ENCODE data around the gene ZAP70.
A peak's percentile ranks its signal among the peaks of the same experiment; 100 is the strongest.

The ZAP70 gene

DNA sequence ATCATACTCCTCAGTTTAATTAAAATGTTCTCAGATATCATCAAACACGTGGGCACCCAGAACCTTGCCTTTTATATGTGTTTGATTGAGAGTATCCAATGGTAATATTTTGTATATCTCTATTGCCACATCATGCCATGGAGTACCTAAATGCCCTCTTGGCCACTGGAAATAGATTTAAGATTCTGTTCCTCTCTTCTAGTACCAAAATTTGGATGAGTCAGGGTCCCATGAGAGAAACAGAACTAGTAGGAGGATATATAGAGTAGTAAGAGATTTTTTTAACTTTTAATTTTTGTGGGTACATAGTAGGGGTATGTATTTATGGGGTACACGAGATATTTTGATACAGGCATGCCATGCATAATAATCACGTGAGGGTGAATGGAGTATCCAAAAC lies 9.6 kb upstream of the ZAP70 start:
- Histone ChIP-seq H3K79me1 (ENCODE audit: low read length) (no peaks in the 10 kb centered on the region), H3K56ac (ENCODE audit: low read length) (no peak overlapping the region), H2BK15ac (replicated peaks; ENCODE audit: low read depth) (no peak overlapping the region), H3K79me2 (ENCODE audit: control insufficient read depth, insufficient read depth, low read length) (no peaks in the 10 kb centered on the region), H2BK5ac (ENCODE audit: low read length) (no peak overlapping the region), H2BK120ac (ENCODE audit: low read depth, low read length) (no peak overlapping the region), H3K23ac (ENCODE audit: low read length) (no peak overlapping the region), H4K5ac (ENCODE audit: low read length) (no peak overlapping the region), H3K4me1 (ENCODE audit: control insufficient read depth, low read depth, low read length) (no peaks in the 10 kb centered on the region), H3K36me3 (ENCODE audit: control insufficient read depth, insufficient read depth, low read length) (no peaks in the 10 kb centered on the region), H3K27ac (ENCODE audit: low read depth, low read length) (no peak overlapping the region), H3K4me3 (ENCODE audit: low read length) (no peak overlapping the region), H3K4me2 (ENCODE audit: low read length) (no peak overlapping the region), H4K8ac (ENCODE audit: low read depth, low read length) (no peak overlapping the region), H3K9ac (ENCODE audit: low read length) (no peak overlapping the region), H2AK5ac (ENCODE audit: low read length) (no peak overlapping the region), H3K27me3 (ENCODE audit: insufficient read depth, low read length, poor library complexity) (no peaks in the 10 kb centered on the region), H3K18ac (ENCODE audit: low read length) (no peak overlapping the region), H3K4ac (ENCODE audit: low read depth, low read length) (no peak overlapping the region)
- DNase-seq: no peak
- WGBS (ENCODE audit: extremely low coverage, insufficient coverage, low lambda C conversion rate): no CpG with 5 or more reads among the region's 3 CpGs

DNA sequence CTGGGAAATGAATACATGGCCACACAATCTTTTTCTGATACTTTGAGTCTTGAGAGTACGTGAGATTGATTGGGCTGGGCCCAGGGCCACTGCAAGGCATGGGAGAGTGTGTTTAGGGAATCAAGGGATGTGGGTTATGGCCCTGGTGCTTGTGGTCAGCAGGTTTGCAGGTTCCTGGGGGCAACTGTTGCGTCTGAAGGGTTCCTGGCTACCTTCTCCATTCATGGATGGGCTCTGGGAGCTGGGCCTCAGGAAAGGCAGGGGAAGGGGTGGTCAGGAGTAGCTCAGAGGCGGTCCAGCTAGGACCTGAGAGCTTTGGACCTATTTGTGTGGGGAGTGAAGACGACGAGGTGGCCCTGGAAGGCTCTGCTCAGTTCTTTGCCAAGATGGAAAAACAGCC lies 8.4 kb upstream of the ZAP70 start:
- no peak overlapping the region for H2BK120ac ChIP-seq (ENCODE audit: low read depth, low read length)
- H3K9ac ChIP-seq (ENCODE audit: low read length): no peak overlapping the region
- no peak overlapping the region for H4K5ac ChIP-seq (ENCODE audit: low read length)
- no peaks in the 10 kb centered on the region for H3K4me1 ChIP-seq (ENCODE audit: control insufficient read depth, low read depth, low read length)
- WGBS (ENCODE audit: extremely low coverage, insufficient coverage, low lambda C conversion rate): no CpG with 5 or more reads among the region's 5 CpGs
- no peak overlapping the region for H3K18ac ChIP-seq (ENCODE audit: low read length)
- no peaks in the 10 kb centered on the region for H3K79me1 ChIP-seq (ENCODE audit: low read length)
- H3K4me2 ChIP-seq (ENCODE audit: low read length): no peak overlapping the region
- DNase-seq: no peak
- H3K27ac ChIP-seq (ENCODE audit: low read depth, low read length): no peak overlapping the region
- H3K4ac ChIP-seq (ENCODE audit: low read depth, low read length): no peak overlapping the region
- H2BK5ac ChIP-seq (ENCODE audit: low read length): no peak overlapping the region
- H2BK15ac ChIP-seq (replicated peaks; ENCODE audit: low read depth): no peak overlapping the region
- no peak overlapping the region for H2AK5ac ChIP-seq (ENCODE audit: low read length)
- no peak overlapping the region for H3K4me3 ChIP-seq (ENCODE audit: low read length)
- peak overlapping the region; percentile 44 for H3K56ac ChIP-seq (ENCODE audit: low read length)
- H4K8ac ChIP-seq (ENCODE audit: low read depth, low read length): no peak overlapping the region
- no peaks in the 10 kb centered on the region for H3K79me2 ChIP-seq (ENCODE audit: control insufficient read depth, insufficient read depth, low read length)
- no peaks in the 10 kb centered on the region for H3K27me3 ChIP-seq (ENCODE audit: insufficient read depth, low read length, poor library complexity)
- no peak overlapping the region for H3K23ac ChIP-seq (ENCODE audit: low read length)
- H3K36me3 ChIP-seq (ENCODE audit: control insufficient read depth, insufficient read depth, low read length): no peaks in the 10 kb centered on the region

DNA sequence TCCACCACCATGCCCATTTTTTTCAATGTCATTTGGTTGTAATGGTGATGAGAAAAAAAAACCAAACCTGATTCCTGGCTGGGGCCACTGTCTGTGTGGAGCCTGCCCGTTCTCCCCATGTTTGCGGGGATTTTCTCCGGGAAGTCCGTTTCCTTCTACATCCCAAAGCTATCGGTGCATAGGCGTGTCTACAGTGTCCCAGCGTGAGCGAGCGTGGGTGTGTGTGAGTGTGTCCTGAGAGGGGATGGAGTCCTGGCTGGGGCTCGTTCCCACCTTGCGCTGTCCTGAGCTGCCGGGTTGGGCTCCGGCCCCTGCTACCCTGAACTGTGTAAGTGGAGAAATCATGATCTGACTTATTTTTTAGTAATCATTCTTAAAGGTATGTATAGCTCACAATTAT lies 7.3 kb upstream of the ZAP70 start:
- Histone ChIP-seq H3K23ac (ENCODE audit: low read length) (no peak overlapping the region), H3K18ac (ENCODE audit: low read length) (no peak overlapping the region), H3K4ac (ENCODE audit: low read depth, low read length) (no peak overlapping the region), H3K27ac (ENCODE audit: low read depth, low read length) (no peak overlapping the region), H3K79me2 (ENCODE audit: control insufficient read depth, insufficient read depth, low read length) (no peaks in the 10 kb centered on the region), H3K79me1 (ENCODE audit: low read length) (no peaks in the 10 kb centered on the region), H3K36me3 (ENCODE audit: control insufficient read depth, insufficient read depth, low read length) (no peaks in the 10 kb centered on the region), H2BK5ac (ENCODE audit: low read length) (no peak overlapping the region), H2BK15ac (replicated peaks; ENCODE audit: low read depth) (no peak overlapping the region), H3K4me1 (ENCODE audit: control insufficient read depth, low read depth, low read length) (peaks cover 5% of the 10 kb centered on the region), H4K5ac (ENCODE audit: low read length) (no peak overlapping the region), H2AK5ac (ENCODE audit: low read length) (no peak overlapping the region), H3K56ac (ENCODE audit: low read length) (no peak overlapping the region), H3K4me3 (ENCODE audit: low read length) (no peak overlapping the region), H3K27me3 (ENCODE audit: insufficient read depth, low read length, poor library complexity) (no peaks in the 10 kb centered on the region), H3K4me2 (ENCODE audit: low read length) (no peak overlapping the region), H3K9ac (ENCODE audit: low read length) (no peak overlapping the region), H4K8ac (ENCODE audit: low read depth, low read length) (no peak overlapping the region), H2BK120ac (ENCODE audit: low read depth, low read length) (no peak overlapping the region)
- no CpG with 5 or more reads among the region's 13 CpGs for WGBS (ENCODE audit: extremely low coverage, insufficient coverage, low lambda C conversion rate)
- no peak for DNase-seq

DNA sequence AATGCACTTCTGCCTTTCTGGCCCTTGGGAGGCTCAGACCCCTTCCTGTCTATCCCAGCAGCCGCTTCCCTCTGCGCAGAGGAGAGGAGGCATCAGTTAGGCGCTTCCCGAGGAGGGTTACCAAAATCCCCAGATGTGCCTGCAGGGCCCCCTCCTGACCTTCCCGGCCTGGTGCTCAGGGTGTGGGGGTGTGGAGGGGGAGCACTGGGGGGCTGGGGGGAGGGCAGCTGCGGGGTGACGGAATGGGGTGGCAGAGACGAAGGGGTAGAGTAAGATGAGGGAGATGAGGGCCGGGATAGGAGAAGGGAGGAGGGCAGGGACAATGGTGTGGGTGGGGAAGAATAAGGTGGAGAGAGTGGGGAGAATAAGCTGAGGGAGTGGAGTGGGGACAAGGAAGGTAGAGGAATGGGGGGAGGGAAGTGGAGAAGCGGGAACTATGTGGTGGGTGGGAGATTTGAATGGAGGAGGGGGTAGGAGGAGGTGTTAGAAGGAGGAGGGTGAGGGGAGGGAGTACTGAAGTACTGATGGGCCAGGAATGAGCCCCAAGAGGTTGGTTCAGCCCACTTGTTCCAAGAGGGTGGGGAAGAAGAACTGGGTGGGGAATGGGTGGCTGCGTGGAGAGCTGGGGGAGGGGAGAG lies 6.5 kb upstream of the ZAP70 start:
- WGBS (ENCODE audit: extremely low coverage, insufficient coverage, low lambda C conversion rate): 100% methylated on average over 1 of the region's 11 CpGs
- Histone ChIP-seq H4K8ac (ENCODE audit: low read depth, low read length) (no peak overlapping the region), H2BK120ac (ENCODE audit: low read depth, low read length) (no peak overlapping the region), H3K18ac (ENCODE audit: low read length) (peak overlapping the region; percentile 43), H3K27ac (ENCODE audit: low read depth, low read length) (no peak overlapping the region), H2AK5ac (ENCODE audit: low read length) (no peak overlapping the region), H3K27me3 (ENCODE audit: insufficient read depth, low read length, poor library complexity) (no peaks in the 10 kb centered on the region), H3K4me1 (ENCODE audit: control insufficient read depth, low read depth, low read length) (peaks cover 10% of the 10 kb centered on the region), H2BK5ac (ENCODE audit: low read length) (no peak overlapping the region), H3K56ac (ENCODE audit: low read length) (no peak overlapping the region), H2BK15ac (replicated peaks; ENCODE audit: low read depth) (no peak overlapping the region), H3K4ac (ENCODE audit: low read depth, low read length) (no peak overlapping the region), H3K4me2 (ENCODE audit: low read length) (no peak overlapping the region), H3K36me3 (ENCODE audit: control insufficient read depth, insufficient read depth, low read length) (no peaks in the 10 kb centered on the region), H3K79me2 (ENCODE audit: control insufficient read depth, insufficient read depth, low read length) (no peaks in the 10 kb centered on the region), H3K79me1 (ENCODE audit: low read length) (no peaks in the 10 kb centered on the region), H3K9ac (ENCODE audit: low read length) (no peak overlapping the region), H3K4me3 (ENCODE audit: low read length) (no peak overlapping the region), H3K23ac (ENCODE audit: low read length) (no peak overlapping the region), H4K5ac (ENCODE audit: low read length) (no peak overlapping the region)
- no peak for DNase-seq

DNA sequence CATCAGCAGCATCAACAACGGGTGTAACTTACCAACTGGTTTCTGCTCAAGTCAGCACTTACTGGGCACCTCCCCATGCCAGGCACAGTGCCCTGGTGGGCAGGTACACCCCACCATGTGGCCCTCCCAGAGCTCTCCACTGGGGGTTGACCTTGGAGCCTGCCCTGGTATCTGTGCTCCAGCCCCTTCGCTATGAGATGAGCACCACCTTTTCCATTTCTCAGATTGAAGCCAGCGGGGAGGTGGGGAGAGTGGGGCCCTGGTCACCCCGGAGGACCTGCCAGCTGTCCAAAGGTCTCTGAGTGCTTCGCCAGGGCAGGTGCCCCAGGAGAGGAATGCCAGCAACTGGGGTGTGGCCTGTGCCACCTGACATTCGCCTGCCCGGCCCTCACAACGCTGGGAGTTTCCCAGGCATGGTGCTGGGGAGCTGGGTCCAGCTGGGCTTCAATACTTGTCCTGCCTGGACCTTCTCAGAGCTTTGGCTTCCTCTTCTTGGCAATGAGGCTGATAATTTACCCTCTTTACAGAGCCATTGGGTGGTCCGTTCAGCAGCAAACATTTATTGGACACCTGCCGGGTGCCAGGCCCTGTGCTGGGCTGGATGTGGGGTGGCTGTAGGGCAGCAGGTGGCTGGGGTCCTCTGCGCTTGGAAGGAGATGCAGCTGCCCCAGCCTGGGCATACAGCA lies 5.9 kb upstream of the ZAP70 start:
- Histone ChIP-seq H2BK15ac (replicated peaks; ENCODE audit: low read depth) (no peak overlapping the region), H3K27ac (ENCODE audit: low read depth, low read length) (no peak overlapping the region), H3K18ac (ENCODE audit: low read length) (no peak overlapping the region), H3K79me2 (ENCODE audit: control insufficient read depth, insufficient read depth, low read length) (no peaks in the 10 kb centered on the region), H3K23ac (ENCODE audit: low read length) (no peak overlapping the region), H3K79me1 (ENCODE audit: low read length) (no peaks in the 10 kb centered on the region), H2BK5ac (ENCODE audit: low read length) (no peak overlapping the region), H3K4me2 (ENCODE audit: low read length) (no peak overlapping the region), H3K27me3 (ENCODE audit: insufficient read depth, low read length, poor library complexity) (no peaks in the 10 kb centered on the region), H4K5ac (ENCODE audit: low read length) (no peak overlapping the region), H4K8ac (ENCODE audit: low read depth, low read length) (no peak overlapping the region), H2AK5ac (ENCODE audit: low read length) (no peak overlapping the region), H3K9ac (ENCODE audit: low read length) (no peak overlapping the region), H2BK120ac (ENCODE audit: low read depth, low read length) (no peak overlapping the region), H3K4me3 (ENCODE audit: low read length) (no peak overlapping the region), H3K4ac (ENCODE audit: low read depth, low read length) (no peak overlapping the region), H3K56ac (ENCODE audit: low read length) (no peak overlapping the region), H3K4me1 (ENCODE audit: control insufficient read depth, low read depth, low read length) (peaks cover 10% of the 10 kb centered on the region), H3K36me3 (ENCODE audit: control insufficient read depth, insufficient read depth, low read length) (no peaks in the 10 kb centered on the region)
- WGBS (ENCODE audit: extremely low coverage, insufficient coverage, low lambda C conversion rate): no CpG with 5 or more reads among the region's 11 CpGs
- DNase-seq: no peak

DNA sequence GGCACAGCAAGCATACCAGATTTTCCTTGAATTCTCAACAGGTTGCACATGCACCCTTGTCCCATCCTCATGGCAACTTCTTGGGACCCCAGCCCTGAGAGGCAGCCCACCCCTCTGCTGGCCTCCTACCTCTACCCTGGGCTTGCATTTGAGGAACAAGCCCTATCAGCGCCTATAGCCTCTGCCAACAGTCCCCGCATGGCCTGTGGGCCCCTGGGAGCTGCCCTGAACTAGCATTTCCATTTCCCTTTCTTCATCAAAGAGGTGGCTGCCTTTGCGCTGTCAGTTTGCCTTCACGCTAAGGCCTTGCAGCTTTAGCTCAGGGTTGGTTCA lies 5.4 kb upstream of the ZAP70 start:
- whole genome bisulfite sequencing (ENCODE audit: extremely low coverage, insufficient coverage, low lambda C conversion rate): no CpG with 5 or more reads among the region's 4 CpGs
- Histone ChIP-seq H2BK120ac (ENCODE audit: low read depth, low read length) (no peak overlapping the region), H3K27ac (ENCODE audit: low read depth, low read length) (no peak overlapping the region), H3K4me2 (ENCODE audit: low read length) (no peak overlapping the region), H3K4ac (ENCODE audit: low read depth, low read length) (no peak overlapping the region), H2BK5ac (ENCODE audit: low read length) (no peak overlapping the region), H2BK15ac (replicated peaks; ENCODE audit: low read depth) (no peak overlapping the region), H3K4me1 (ENCODE audit: control insufficient read depth, low read depth, low read length) (peaks cover 10% of the 10 kb centered on the region), H3K18ac (ENCODE audit: low read length) (no peak overlapping the region), H3K4me3 (ENCODE audit: low read length) (no peak overlapping the region), H3K9ac (ENCODE audit: low read length) (no peak overlapping the region), H3K79me1 (ENCODE audit: low read length) (no peaks in the 10 kb centered on the region), H3K36me3 (ENCODE audit: control insufficient read depth, insufficient read depth, low read length) (no peaks in the 10 kb centered on the region), H3K23ac (ENCODE audit: low read length) (no peak overlapping the region), H4K5ac (ENCODE audit: low read length) (no peak overlapping the region), H4K8ac (ENCODE audit: low read depth, low read length) (no peak overlapping the region), H3K56ac (ENCODE audit: low read length) (no peak overlapping the region), H3K79me2 (ENCODE audit: control insufficient read depth, insufficient read depth, low read length) (no peaks in the 10 kb centered on the region), H3K27me3 (ENCODE audit: insufficient read depth, low read length, poor library complexity) (no peaks in the 10 kb centered on the region), H2AK5ac (ENCODE audit: low read length) (peak overlapping the region; percentile 66)
- DNase-seq: no peak

Measured in mesendoderm (in vitro differentiated cells).